Measurements from ENCODE around the gene GLG1.

- TF ChIP-seq POLR2A (IDR thresholded peaks at IDR 0.05) = no peak
- peak in 1 of 6 experiments; percentile 4 for TF ChIP-seq CTCF (IDR thresholded peaks at IDR 0.05)
Observed at GRCh38 chr16:74627506-74628220, 20.7 kb upstream of the GLG1 start.
